ENCODE data around the gene PITRM1.

GRCh38 chr10:3097160-3097559, 75.4 kb downstream of the PITRM1 start:
- no peak for TF ChIP-seq CTCF (conservative IDR thresholded peaks at IDR 0.05)
- TF ChIP-seq ZFX (IDR thresholded peaks at IDR 0.05) = no peak
